ENCODE measurements around the gene AKAP11.

The AKAP11 gene

GRCh38 chr13:42334329-42334706 is 62.4 kb downstream of the AKAP11 start:
- Mint-ChIP-seq H3K27ac (peak overlapping the region; percentile 85), H3K4me1 (ENCODE audit: low read depth) (peaks cover 41% of the 10 kb centered on the region)

GRCh38 chr13:42337808-42338600 is 66.1 kb downstream of the AKAP11 start:
- DNase-seq: no peak
- Mint-ChIP-seq H3K27me3 (no peaks in the 10 kb centered on the region), H3K36me3 (ENCODE audit: low read depth) (no peaks in the 10 kb centered on the region), H3K27ac (no peak overlapping the region), H3K4me1 (ENCODE audit: low read depth) (peaks cover 30% of the 10 kb centered on the region), H3K4me3 (no peak overlapping the region), H3K9me3 (no peaks in the 10 kb centered on the region)

More at GRCh38 chr13:42334329-42334706, 62.4 kb downstream of the AKAP11 start:
- H3K36me3 Mint-ChIP-seq (ENCODE audit: low read depth): no peaks in the 10 kb centered on the region
- H3K27me3 Mint-ChIP-seq: no peaks in the 10 kb centered on the region
- H3K9me3 Mint-ChIP-seq: no peaks in the 10 kb centered on the region
- H3K4me3 Mint-ChIP-seq: no peak overlapping the region
- peak; percentile 53 for DNase-seq

GRCh38 chr13:42345367-42345766 is 73.4 kb downstream of the AKAP11 start:
- Mint-ChIP-seq H3K4me3 (no peak overlapping the region), H3K36me3 (ENCODE audit: low read depth) (no peaks in the 10 kb centered on the region), H3K9me3 (no peaks in the 10 kb centered on the region), H3K27me3 (no peaks in the 10 kb centered on the region), H3K4me1 (ENCODE audit: low read depth) (peaks cover 47% of the 10 kb centered on the region), H3K27ac (no peak overlapping the region)
- no peak for DNase-seq

GRCh38 chr13:42348576-42348975 is 76.6 kb downstream of the AKAP11 start:
- H3K36me3 Mint-ChIP-seq (ENCODE audit: low read depth): no peaks in the 10 kb centered on the region
- no peak for DNase-seq
- no peaks in the 10 kb centered on the region for H3K9me3 Mint-ChIP-seq
- peaks cover 63% of the 10 kb centered on the region for H3K4me1 Mint-ChIP-seq (ENCODE audit: low read depth)
- H3K27me3 Mint-ChIP-seq: no peaks in the 10 kb centered on the region
- no peak overlapping the region for H3K4me3 Mint-ChIP-seq
- peak overlapping the region; percentile 30 for H3K27ac Mint-ChIP-seq

GRCh38 chr13:42350141-42350540 is 78.2 kb downstream of the AKAP11 start:
- Mint-ChIP-seq H3K27ac (peak overlapping the region; percentile 31), H3K4me1 (ENCODE audit: low read depth) (peaks cover 70% of the 10 kb centered on the region)

GRCh38 chr13:42354241-42355091 is 82.5 kb downstream of the AKAP11 start:
- Mint-ChIP-seq H3K4me1 (ENCODE audit: low read depth) (peaks cover 86% of the 10 kb centered on the region), H3K4me3 (peak overlapping the region; percentile 77), H3K9me3 (peaks cover 7% of the 10 kb centered on the region), H3K27me3 (no peaks in the 10 kb centered on the region), H3K36me3 (ENCODE audit: low read depth) (peaks cover 8% of the 10 kb centered on the region), H3K27ac (peak overlapping the region; percentile 99)
- peak; percentile 74 for DNase-seq

More at GRCh38 chr13:42350141-42350540, 78.2 kb downstream of the AKAP11 start:
- no peaks in the 10 kb centered on the region for H3K9me3 Mint-ChIP-seq
- peaks cover under 1% of the 10 kb centered on the region for H3K36me3 Mint-ChIP-seq (ENCODE audit: low read depth)
- DNase-seq: no peak
- no peaks in the 10 kb centered on the region for H3K27me3 Mint-ChIP-seq
- no peak overlapping the region for H3K4me3 Mint-ChIP-seq

GRCh38 chr13:42355092-42355485 is 83.1 kb downstream of the AKAP11 start:
- peak overlapping the region; percentile 77 for H3K4me3 Mint-ChIP-seq
- peaks cover 7% of the 10 kb centered on the region for H3K9me3 Mint-ChIP-seq
- peak; percentile 71 for DNase-seq
- no peaks in the 10 kb centered on the region for H3K27me3 Mint-ChIP-seq
- peak overlapping the region; percentile 99 for H3K27ac Mint-ChIP-seq
- peaks cover 8% of the 10 kb centered on the region for H3K36me3 Mint-ChIP-seq (ENCODE audit: low read depth)
- peaks cover 84% of the 10 kb centered on the region for H3K4me1 Mint-ChIP-seq (ENCODE audit: low read depth)

- Mint-ChIP-seq H3K4me3 (peak overlapping the region; percentile 77), H3K4me1 (ENCODE audit: low read depth) (peaks cover 82% of the 10 kb centered on the region), H3K27me3 (no peaks in the 10 kb centered on the region), H3K9me3 (peaks cover 7% of the 10 kb centered on the region), H3K36me3 (ENCODE audit: low read depth) (peaks cover 8% of the 10 kb centered on the region), H3K27ac (peak overlapping the region; percentile 99)
- DNase-seq: no peak
Measured at GRCh38 chr13:42355491-42356183, 83.7 kb downstream of the AKAP11 start.

- Mint-ChIP-seq H3K4me1 (ENCODE audit: low read depth) (peaks cover 79% of the 10 kb centered on the region), H3K27me3 (no peaks in the 10 kb centered on the region), H3K4me3 (peak overlapping the region; percentile 77), H3K36me3 (ENCODE audit: low read depth) (peaks cover 8% of the 10 kb centered on the region), H3K9me3 (peaks cover 7% of the 10 kb centered on the region), H3K27ac (peak overlapping the region; percentile 99)
- no peak for DNase-seq
Measured at GRCh38 chr13:42356184-42356575, 84.2 kb downstream of the AKAP11 start.

- peaks cover 62% of the 10 kb centered on the region for H3K4me1 Mint-ChIP-seq (ENCODE audit: low read depth)
- H3K36me3 Mint-ChIP-seq (ENCODE audit: low read depth): peaks cover 8% of the 10 kb centered on the region
- no peak overlapping the region for H3K27ac Mint-ChIP-seq
Measured at GRCh38 chr13:42360046-42360574, 88.2 kb downstream of the AKAP11 start.

GRCh38 chr13:42361701-42362100 is 89.7 kb downstream of the AKAP11 start:
- Mint-ChIP-seq H3K4me1 (ENCODE audit: low read depth) (peaks cover 46% of the 10 kb centered on the region), H3K9me3 (no peaks in the 10 kb centered on the region), H3K27ac (no peak overlapping the region), H3K27me3 (no peaks in the 10 kb centered on the region), H3K36me3 (ENCODE audit: low read depth) (no peaks in the 10 kb centered on the region), H3K4me3 (no peak overlapping the region)
- DNase-seq: no peak

More at GRCh38 chr13:42360046-42360574, 88.2 kb downstream of the AKAP11 start:
- Mint-ChIP-seq H3K4me3 (no peak overlapping the region), H3K27me3 (no peaks in the 10 kb centered on the region), H3K9me3 (peaks cover 7% of the 10 kb centered on the region)
- DNase-seq: no peak

GRCh38 chr13:42363941-42364612 is 92.1 kb downstream of the AKAP11 start:
- Mint-ChIP-seq H3K4me3 (no peak overlapping the region), H3K9me3 (no peaks in the 10 kb centered on the region), H3K27me3 (no peaks in the 10 kb centered on the region), H3K27ac (no peak overlapping the region), H3K4me1 (ENCODE audit: low read depth) (peaks cover 43% of the 10 kb centered on the region), H3K36me3 (ENCODE audit: low read depth) (no peaks in the 10 kb centered on the region)
- DNase-seq: no peak

GRCh38 chr13:42364613-42365000 is 92.7 kb downstream of the AKAP11 start:
- no peaks in the 10 kb centered on the region for H3K27me3 Mint-ChIP-seq
- no peaks in the 10 kb centered on the region for H3K9me3 Mint-ChIP-seq
- H3K36me3 Mint-ChIP-seq (ENCODE audit: low read depth): no peaks in the 10 kb centered on the region
- peaks cover 43% of the 10 kb centered on the region for H3K4me1 Mint-ChIP-seq (ENCODE audit: low read depth)
- DNase-seq: no peak
- H3K27ac Mint-ChIP-seq: no peak overlapping the region
- no peak overlapping the region for H3K4me3 Mint-ChIP-seq

- Mint-ChIP-seq H3K27me3 (no peaks in the 10 kb centered on the region), H3K4me1 (ENCODE audit: low read depth) (peaks cover 47% of the 10 kb centered on the region), H3K4me3 (no peak overlapping the region), H3K36me3 (ENCODE audit: low read depth) (no peaks in the 10 kb centered on the region), H3K27ac (no peak overlapping the region), H3K9me3 (no peaks in the 10 kb centered on the region)
- no peak for DNase-seq
Measured at GRCh38 chr13:42367831-42368230, 95.9 kb downstream of the AKAP11 start.

Measured in activated T-cell treated with anti-CD3 and anti-CD28 coated beads, Interleukin-2, amount 50 U/mL, for 24 hours (primary cell).